SK-N-MC (cell line): Measurements from ENCODE around the gene GPC5.

Experiments used
- DNase-seq: peaks from one replicate; pipeline ENCODE4 v3.0.0-alpha.2; 2011; ENCODE audit warnings: low read depth, low spot score
- H3K27ac ChIP-seq: fragments of 200-600 bp; sonication (generic); 2 replicates; pipeline ENCODE4 v1.5.1; 2016; ENCODE audit warnings: mixed run types
- H3K36me3 ChIP-seq: fragments of 200-600 bp; sonication (generic); 2 replicates; pipeline ENCODE4 v1.6.1; 2017; ENCODE audit warnings: antibody characterized with exemption, low read length, mixed read lengths; ENCODE audit not compliant: insufficient read depth
- H3K4me3 ChIP-seq: fragments of 200-600 bp; sonication (generic); 2 replicates; pipeline ENCODE4 v1.5.1; 2016
- H3K9ac ChIP-seq: fragments of 200-600 bp; sonication (generic); 2 replicates; pipeline ENCODE4 v1.8.0; 2017; ENCODE audit warnings: mixed run types, mixed read lengths; ENCODE audit not compliant: insufficient read length
- H3K9me3 ChIP-seq: fragments of 200-600 bp; sonication (generic); 2 replicates; pipeline ENCODE4 v1.6.1; 2017; ENCODE audit warnings: low read depth, mild to moderate bottlenecking, antibody characterized with exemption, low read length, moderate library complexity, mixed read lengths
- EZH2 ChIP-seq: fragments of 200-600 bp; sonication (generic); IDR thresholded peaks from one replicate; pipeline ENCODE4 v1.6.1; 2017; ENCODE audit warnings: antibody characterized with exemption
- FOXP2 ChIP-seq: optimal IDR thresholded peaks from 2 replicates; pipeline ENCODE3; 2011; ENCODE audit warnings: mild to moderate bottlenecking, moderate library complexity; ENCODE audit not compliant: insufficient read depth; ENCODE audit errors: extremely low read length, control extremely low read depth
- POLR2AphosphoS5 ChIP-seq: IDR thresholded peaks from 2 replicates; pipeline ENCODE4 v1.6.1; 2012; ENCODE audit warnings: mild to moderate bottlenecking, low read depth, low read length, borderline replicate concordance

GPC5 gene

DNA sequence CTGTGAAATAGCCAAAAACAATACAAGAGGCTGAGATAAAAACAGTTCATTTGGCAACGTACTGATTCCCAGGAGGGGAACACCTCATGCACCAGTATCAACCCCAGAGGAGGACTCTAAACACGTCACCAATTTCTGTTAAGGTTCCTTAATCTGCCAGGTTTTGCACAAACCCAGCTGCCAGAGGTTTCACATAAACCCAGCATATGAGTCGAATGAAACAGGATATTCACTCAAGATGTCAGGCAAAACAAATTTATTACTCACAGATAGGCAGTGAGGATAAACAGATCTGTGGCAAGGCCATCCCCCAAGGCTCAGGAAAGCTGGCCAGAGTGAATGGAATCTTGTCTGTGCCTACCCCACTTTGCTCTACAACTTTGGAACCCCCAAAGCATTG lies 210.9 kb downstream of the GPC5 start:
- no peak overlapping the region for H3K27ac ChIP-seq
- DNase-seq = no peak
- H3K9ac ChIP-seq = no peak overlapping the region
- no peak overlapping the region for H3K4me3 ChIP-seq
- H3K36me3 ChIP-seq = no peaks in the 10 kb centered on the region
- TF ChIP-seq POLR2AphosphoS5 (no peak), EZH2 (no peak)
- H3K9me3 ChIP-seq = no peaks in the 10 kb centered on the region

DNA sequence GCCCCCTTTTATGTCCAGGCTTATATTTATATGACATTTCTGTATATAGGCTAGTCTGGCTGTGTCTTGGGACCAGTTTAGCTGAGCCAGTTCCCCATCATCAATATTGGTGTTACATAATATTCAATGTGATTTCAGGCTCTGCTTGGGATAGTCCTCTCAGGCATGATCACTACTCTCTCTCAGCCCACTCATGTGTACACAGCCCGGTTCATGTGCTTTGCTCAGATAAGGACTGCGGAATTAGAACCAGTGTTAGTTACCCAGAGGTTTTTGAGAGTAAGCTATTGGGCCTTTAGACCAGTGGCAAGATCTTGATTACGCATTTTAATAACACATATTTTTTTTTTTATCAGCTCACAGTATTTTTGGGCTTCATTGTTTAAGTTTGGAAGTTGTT lies 219.9 kb downstream of the GPC5 start:
- H3K4me3 ChIP-seq = no peak overlapping the region
- TF ChIP-seq FOXP2 (no peak), POLR2AphosphoS5 (no peak), EZH2 (no peak)
- no peak overlapping the region for H3K9ac ChIP-seq
- H3K36me3 ChIP-seq = no peaks in the 10 kb centered on the region
- H3K27ac ChIP-seq = no peak overlapping the region
- no peaks in the 10 kb centered on the region for H3K9me3 ChIP-seq
- DNase-seq = no peak

DNA sequence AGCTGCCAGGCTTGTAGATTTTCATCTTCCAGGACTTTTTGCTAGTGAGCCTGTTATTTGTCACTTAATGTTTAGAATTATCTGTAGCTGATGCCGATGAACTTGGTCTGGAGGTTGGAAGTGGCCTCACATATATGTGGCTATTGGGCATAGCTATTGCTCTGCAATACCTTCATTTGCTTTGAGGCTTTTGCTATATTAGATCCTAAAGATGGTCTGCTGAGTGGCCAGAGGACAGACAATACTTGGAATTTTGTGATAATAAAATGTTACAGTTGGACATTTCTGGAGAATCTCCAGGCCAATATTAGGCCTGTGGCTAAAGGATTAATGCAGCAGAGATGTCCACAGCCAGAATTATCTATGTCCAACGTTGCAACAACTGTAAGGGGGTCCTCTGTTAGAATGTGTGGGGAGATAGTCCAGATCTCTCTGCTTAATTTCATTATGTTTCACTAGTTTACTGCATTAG lies 222.3 kb downstream of the GPC5 start:
- no peak for DNase-seq
- H3K9me3 ChIP-seq = no peaks in the 10 kb centered on the region
- no peak overlapping the region for H3K27ac ChIP-seq
- H3K4me3 ChIP-seq = no peak overlapping the region
- H3K36me3 ChIP-seq = no peaks in the 10 kb centered on the region
- H3K9ac ChIP-seq = no peak overlapping the region
- TF ChIP-seq FOXP2 (no peak), POLR2AphosphoS5 (no peak), EZH2 (no peak)

DNA sequence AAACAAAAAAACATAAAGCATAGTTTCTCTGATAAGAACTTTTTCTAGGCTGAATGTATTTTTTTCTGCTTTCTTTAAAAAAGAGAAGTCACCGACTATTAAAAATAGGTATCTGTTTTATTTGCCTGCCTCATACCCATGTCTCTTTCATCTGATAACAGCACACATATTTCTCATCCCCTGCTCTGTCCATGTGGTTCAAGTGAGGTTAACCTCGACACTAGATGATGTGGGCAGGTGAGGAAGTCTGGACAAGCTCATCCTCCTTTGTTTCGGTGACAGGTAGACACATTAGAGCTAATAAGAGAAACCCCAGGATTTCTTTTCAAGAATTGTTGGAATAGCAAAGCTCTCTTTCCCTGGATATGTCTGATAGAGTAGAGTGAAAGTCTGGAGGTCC lies 222.7 kb downstream of the GPC5 start:
- TF ChIP-seq EZH2 (no peak), POLR2AphosphoS5 (no peak), FOXP2 (no peak)
- Histone ChIP-seq H3K9me3 (no peaks in the 10 kb centered on the region), H3K27ac (no peak overlapping the region), H3K9ac (no peak overlapping the region), H3K36me3 (no peaks in the 10 kb centered on the region), H3K4me3 (no peak overlapping the region)
- DNase-seq = no peak

DNA sequence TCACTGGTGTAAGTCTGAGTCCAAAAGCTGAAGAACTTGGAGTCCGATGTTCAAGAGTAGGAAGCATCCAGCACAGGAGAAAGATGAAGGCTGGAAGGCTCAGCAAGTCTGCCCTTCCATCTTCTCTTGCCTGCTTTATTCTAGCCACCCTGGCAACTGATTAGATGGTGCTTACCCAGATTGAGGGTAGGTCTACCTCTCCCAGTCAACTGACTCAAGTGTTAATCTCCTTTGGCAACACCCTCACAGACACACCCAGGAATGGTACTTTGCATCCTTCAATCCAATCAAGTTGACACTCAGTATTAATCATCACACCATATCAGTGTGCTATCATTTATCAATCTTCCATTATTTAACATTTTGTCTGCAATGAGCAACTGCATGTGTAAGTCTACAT lies 223.5 kb downstream of the GPC5 start:
- Histone ChIP-seq H3K4me3 (no peak overlapping the region), H3K9ac (no peak overlapping the region), H3K9me3 (no peaks in the 10 kb centered on the region), H3K36me3 (no peaks in the 10 kb centered on the region), H3K27ac (no peak overlapping the region)
- TF ChIP-seq EZH2 = no peak
- DNase-seq = no peak

DNA sequence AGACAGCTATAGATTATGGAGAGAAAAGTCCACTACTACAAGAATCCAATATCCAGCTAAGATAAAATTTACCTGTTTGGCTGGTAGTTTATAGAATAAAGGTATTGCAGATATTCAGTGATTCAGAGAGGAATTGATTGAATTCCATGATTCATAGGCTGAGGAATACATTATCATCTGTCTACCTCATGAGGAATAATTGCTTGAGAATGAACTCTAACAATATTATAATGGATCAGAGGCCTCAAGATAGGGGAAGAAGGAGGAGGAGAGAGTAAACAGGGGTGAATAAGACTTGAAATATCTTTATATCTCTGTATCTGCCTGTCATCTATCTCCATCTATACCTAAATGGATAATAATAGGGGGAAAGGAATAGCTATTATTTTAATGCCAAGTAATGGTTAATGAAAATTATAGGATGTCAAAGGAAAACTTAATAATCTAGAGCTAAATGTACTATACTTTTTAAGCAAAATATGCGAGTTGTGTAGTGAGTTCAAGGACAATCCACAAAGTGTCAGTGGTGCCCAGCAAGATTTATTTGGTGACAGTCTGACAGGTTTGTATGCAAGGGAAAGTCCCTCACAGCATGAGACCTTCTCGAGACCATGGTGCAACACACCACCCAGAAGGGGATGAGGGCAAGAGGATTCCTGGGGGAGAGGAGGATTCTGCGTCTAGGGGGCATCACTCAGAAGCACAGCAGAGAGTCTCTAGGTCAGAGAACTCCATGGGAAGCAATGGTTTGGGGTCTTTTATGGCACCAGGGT lies 224.5 kb downstream of the GPC5 start:
- no peak for TF ChIP-seq POLR2AphosphoS5
- TF ChIP-seq FOXP2 = no peak
- no peak for TF ChIP-seq EZH2
- DNase-seq = no peak
- H3K9me3 ChIP-seq = no peaks in the 10 kb centered on the region
- no peak overlapping the region for H3K9ac ChIP-seq
- H3K36me3 ChIP-seq = no peaks in the 10 kb centered on the region
- no peak overlapping the region for H3K27ac ChIP-seq
- no peak overlapping the region for H3K4me3 ChIP-seq

DNA sequence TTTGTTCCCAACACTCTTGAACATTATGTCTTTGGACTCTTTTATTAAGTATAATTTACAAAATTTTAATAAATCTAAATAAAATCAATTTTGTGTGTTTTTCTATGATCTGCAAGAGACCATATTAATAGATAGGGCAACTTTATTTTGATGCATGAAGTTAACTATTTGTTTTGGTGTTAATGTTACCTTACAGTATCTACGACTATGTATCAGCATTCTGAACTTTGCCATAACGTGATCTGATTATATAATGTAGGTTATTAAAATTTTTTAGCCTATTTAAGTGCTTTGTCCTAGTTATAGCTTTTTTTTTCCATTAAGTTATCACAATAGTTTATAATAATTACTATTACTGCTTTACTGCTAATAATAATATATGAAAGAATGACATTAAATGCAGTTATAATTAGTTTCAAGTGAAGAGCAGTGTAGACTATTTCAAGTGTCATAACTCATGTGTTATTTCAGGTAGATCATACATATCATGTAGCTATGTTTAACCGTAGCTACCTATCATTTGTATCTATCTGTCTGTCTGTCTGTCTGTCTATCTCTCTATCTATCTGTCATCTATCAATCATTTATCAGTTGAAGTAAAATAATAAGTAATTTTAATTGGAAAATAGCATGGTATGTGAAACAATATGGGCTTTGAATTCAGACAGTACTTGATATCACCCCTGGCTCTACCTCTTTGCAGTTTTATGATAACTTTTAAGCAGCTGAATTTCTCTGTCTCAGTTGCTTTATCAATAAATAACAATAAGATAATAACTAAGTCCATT lies 229.7 kb downstream of the GPC5 start:
- DNase-seq = no peak
- no peak overlapping the region for H3K9ac ChIP-seq
- no peak for TF ChIP-seq POLR2AphosphoS5
- TF ChIP-seq FOXP2 = no peak
- no peak for TF ChIP-seq EZH2

DNA sequence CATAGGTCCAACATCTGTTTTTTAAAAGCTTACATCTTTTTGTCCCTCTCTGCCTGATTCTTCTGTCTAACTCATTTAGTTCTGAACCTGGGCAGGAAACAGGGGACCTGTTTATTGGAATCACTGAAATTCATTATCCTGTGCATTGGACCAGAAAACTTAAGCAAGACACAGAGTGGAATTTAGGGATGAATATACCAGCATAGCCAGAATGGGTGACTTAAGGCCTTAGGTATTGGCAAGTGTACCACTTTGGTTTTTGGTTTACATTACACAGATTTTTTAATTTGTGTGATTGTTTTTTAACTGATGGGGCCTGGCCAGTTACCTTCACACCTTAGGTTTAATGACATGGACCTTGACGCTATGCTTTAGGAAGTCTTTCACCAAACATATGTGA lies 232.5 kb downstream of the GPC5 start:
- no peaks in the 10 kb centered on the region for H3K36me3 ChIP-seq
- TF ChIP-seq POLR2AphosphoS5 = no peak
- no peak for TF ChIP-seq EZH2
- no peak for TF ChIP-seq FOXP2
- H3K4me3 ChIP-seq = no peak overlapping the region
- H3K9me3 ChIP-seq = no peaks in the 10 kb centered on the region
- no peak overlapping the region for H3K9ac ChIP-seq
- no peak overlapping the region for H3K27ac ChIP-seq
- no peak for DNase-seq

More for the DNA sequence above, 229.7 kb downstream of the GPC5 start:
- no peaks in the 10 kb centered on the region for H3K36me3 ChIP-seq
- H3K27ac ChIP-seq = no peak overlapping the region
- no peaks in the 10 kb centered on the region for H3K9me3 ChIP-seq
- H3K4me3 ChIP-seq = no peak overlapping the region

DNA sequence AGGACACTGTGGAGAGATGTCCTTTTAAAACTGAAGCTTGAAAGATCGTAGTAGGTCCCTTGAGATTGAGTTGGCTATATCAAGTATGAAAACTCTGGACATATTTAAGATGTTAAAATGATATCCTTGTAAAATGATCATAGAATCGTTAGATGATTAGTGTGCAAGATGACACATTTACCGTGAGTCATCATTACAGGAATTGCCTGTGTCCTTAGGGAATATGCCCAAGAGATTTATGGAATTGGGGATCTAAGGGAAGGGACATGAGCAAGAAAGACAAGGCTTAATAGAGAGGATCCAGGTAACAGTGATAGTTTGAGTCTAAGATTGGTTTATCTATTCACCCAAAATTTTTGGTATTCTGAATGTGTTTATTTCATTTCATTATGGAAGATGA lies 233.7 kb downstream of the GPC5 start:
- DNase-seq = no peak
- Histone ChIP-seq H3K4me3 (no peak overlapping the region), H3K27ac (no peak overlapping the region), H3K9ac (no peak overlapping the region), H3K36me3 (no peaks in the 10 kb centered on the region), H3K9me3 (no peaks in the 10 kb centered on the region)
- TF ChIP-seq FOXP2 (no peak), POLR2AphosphoS5 (no peak), EZH2 (no peak)
